ENCODE data around the gene MT1HL1. TPM values are rescaled to one million over a fixed set of nuclear protein-coding genes. Genes with fewer than 3 reads are reported as not detected.

The MT1HL1 gene
- total and polyA plus RNA-seq, 2 of the 4 experiments (the other 2 are of a cell fraction), result not detected

GRCh38 chr1:237025358-237026074 is 21.3 kb upstream of the MT1HL1 start:
- no peak for ATAC-seq (ENCODE audit: low read depth)
- no peak overlapping the region for H2BK15ac ChIP-seq (ENCODE audit: low read depth, low read length)
- H3K9me3 ChIP-seq (ENCODE audit: control insufficient read depth, insufficient read depth, low read length), result peaks cover 2% of the 10 kb centered on the region
- H3K36me3 ChIP-seq (ENCODE audit: control insufficient read depth, insufficient read depth, low read length), result no peaks in the 10 kb centered on the region
- H3K4me1 ChIP-seq (ENCODE audit: control insufficient read depth, insufficient read depth, low read length), result no peaks in the 10 kb centered on the region
- CTCF ChIA-PET, result no interaction called here
- 100% methylated on average over 1 of the region's 10 CpGs; no CpG with 5 or more reads in 1 of the 2 experiments for WGBS, 2 experiments (ENCODE audit: extremely low coverage in 2 of 2, insufficient read length in 1 of 2)
- no peaks in the 10 kb centered on the region for H4K20me1 ChIP-seq (ENCODE audit: insufficient read depth, low read length)
- H2AK9ac ChIP-seq (replicated peaks; ENCODE audit: low read depth, low read length, poor library complexity), result no peak overlapping the region
- H3K23ac ChIP-seq (ENCODE audit: low read depth, low read length), result no peak overlapping the region
- no peak overlapping the region for H4K91ac ChIP-seq (ENCODE audit: insufficient read depth, low read depth, low read length)
- H3K4me2 ChIP-seq (ENCODE audit: low read depth, low read length), result no peak overlapping the region
- H3K4me3 ChIP-seq (ENCODE audit: insufficient read depth, low read depth, low read length), result no peak overlapping the region
- no peak overlapping the region for H2BK20ac ChIP-seq (ENCODE audit: low read depth, low read length)
- no peak overlapping the region for H3K14ac ChIP-seq (replicated peaks; ENCODE audit: low read depth, low read length)
- no peak overlapping the region for H2AFZ ChIP-seq (replicated peaks; ENCODE audit: low read length, poor library complexity)
- no peak overlapping the region for H3K56ac ChIP-seq (ENCODE audit: extremely low read depth, insufficient read depth, low read length)
- H3K4ac ChIP-seq (ENCODE audit: low read depth, low read length), result no peak overlapping the region
- H3K9ac ChIP-seq (ENCODE audit: low read depth, low read length), result no peak overlapping the region
- no peaks in the 10 kb centered on the region for H3K9me1 ChIP-seq (ENCODE audit: insufficient read depth, low read length)
- POLR2A ChIA-PET (ENCODE audit: unreplicated experiment), result no interaction called here
- no peak overlapping the region for H2BK5ac ChIP-seq (ENCODE audit: low read depth, low read length, poor library complexity, severe bottlenecking)
- no peak overlapping the region for H4K5ac ChIP-seq (ENCODE audit: low read depth, low read length)
- BruUV-seq (replicated peaks), result no TSS peak
- dilution Hi-C loops (cut with HindIII; ENCODE audit: low sequenced_read_pairs, unreplicated experiment) (no loop called here), intact Hi-C loops (cut with micrococcal nuclease) (no loop called here), in situ Hi-C loops (cut with MboI; ENCODE audit: low sequenced_read_pairs) (no loop called here)
- no peaks in the 10 kb centered on the region for H3K79me1 ChIP-seq (ENCODE audit: low read depth in 1 of 2, low read length in 2 of 2)
- no peak for DNase-seq
- TF ChIP-seq MXI1 (IDR thresholded peaks at IDR 0.05; ENCODE audit: borderline replicate concordance, low read depth, low read length), result no peak
- TF ChIP-seq FOS (IDR thresholded peaks at IDR 0.05; ENCODE audit: low read depth, low read length), result no peak
- no peak for TF ChIP-seq RCOR1 (IDR thresholded peaks at IDR 0.05; ENCODE audit: insufficient replicate concordance, low read length)
- no peak for TF ChIP-seq NFE2L2 (IDR thresholded peaks at IDR 0.05; ENCODE audit: low read depth, low read length)
- no peak for TF ChIP-seq ELK1 (IDR thresholded peaks at IDR 0.05; ENCODE audit: borderline replicate concordance, low read depth, low read length)
- TF ChIP-seq CTCF (conservative IDR thresholded peaks at IDR 0.05; ENCODE audit: low read depth, low read length), result no peak
- no peak for TF ChIP-seq SMC3 (IDR thresholded peaks at IDR 0.05; ENCODE audit: low read depth, low read length)
- no peak for TF ChIP-seq USF2 (IDR thresholded peaks at IDR 0.05; ENCODE audit: low read depth, low read length)
- no peak for TF ChIP-seq MAFK (IDR thresholded peaks at IDR 0.05; ENCODE audit: low read depth, low read length)
- no peak for TF ChIP-seq BHLHE40 (IDR thresholded peaks at IDR 0.05; ENCODE audit: low read depth, low read length)
- no peaks in the 10 kb centered on the region for H3K27me3 ChIP-seq (ENCODE audit: control insufficient read depth, insufficient read depth, low read length)
- no peak overlapping the region for H3K27ac ChIP-seq (ENCODE audit: insufficient read depth, low read length)
- no peak overlapping the region for H2AK5ac ChIP-seq (ENCODE audit: low read depth, low read length)
- no peak overlapping the region for H3K18ac ChIP-seq (ENCODE audit: low read depth, low read length)
- H4K8ac ChIP-seq (ENCODE audit: low read depth in 2 of 2, low read length in 2 of 2), result no peak overlapping the region
- no peak overlapping the region for H2BK120ac ChIP-seq (ENCODE audit: low read depth, low read length)

Measured in IMR-90 (cell line).